H1 (cell line): ENCODE data around the gene BCL6B. TPM values are rescaled to one million over a fixed set of nuclear protein-coding genes. Genes with fewer than 3 reads are reported as not detected.

Source experiments
- CBX8 ChIP-seq: fragments of 300-800, 300-1000 bp; sonication (generic); IDR thresholded peaks from 2 replicates; pipeline ENCODE4 v1.7.1; 2016; ENCODE audit warnings: low read depth, low read length, borderline replicate concordance
- HDAC2 ChIP-seq, 2 experiments: fragments of 300-600 bp in 1 of 2; sonication (generic) in 1 of 2; IDR thresholded peaks; 2 replicates each; pipeline ENCODE4 v1.6.1; 2011 to 2012; ENCODE audit warnings: low read depth in 2 of 2, low read length in 2 of 2, mild to moderate bottlenecking in 2 of 2, moderate library complexity in 2 of 2, borderline replicate concordance in 1 of 2, inconsistent platforms in 1 of 2
- POLR2A ChIP-seq, 2 experiments: IDR thresholded peaks; 1 replicate in 1 of 2; 2 replicates in 1 of 2; pipeline ENCODE4 v1.6.1; 2011; ENCODE audit warnings: low read depth in 2 of 2, low read length in 2 of 2, mild to moderate bottlenecking in 2 of 2; ENCODE audit errors: control extremely low read depth in 1 of 2
- RFX5 ChIP-seq: IDR thresholded peaks from 2 replicates; pipeline ENCODE4 v1.6.1; 2011; ENCODE audit warnings: low read depth, low read length, improper control_type of control experiment, borderline replicate concordance
- SP2 ChIP-seq: IDR thresholded peaks from 2 replicates; pipeline ENCODE4 v1.6.1; 2012; ENCODE audit warnings: mild to moderate bottlenecking, low read length, inconsistent platforms
- SUZ12 ChIP-seq: fragments of 200-600 bp; sonication (generic); IDR thresholded peaks from 2 replicates; pipeline ENCODE4 v1.6.1; 2012; ENCODE audit warnings: mild to moderate bottlenecking, inconsistent platforms, low read length, moderate library complexity, mixed read lengths
- TEAD4 ChIP-seq: IDR thresholded peaks from 2 replicates; pipeline ENCODE4 v1.6.1; 2012; ENCODE audit warnings: low read depth, low read length, inconsistent platforms, mixed read lengths
- polyA plus RNA-seq, 7 experiments: library from polyadenylated mRNA; depleted of rRNA in 3 of 7; stranded (reverse) in 5 of 7; unstranded in 2 of 7; fragments of >200 nt in 5 of 7; fragments of 200-250 nt in 2 of 7; gene quantifications; 1 replicate in 5 of 7; 2 replicates in 1 of 7; 4 replicates in 1 of 7; pipeline versions ENCODE4 v1.2.1 to v1.2.3, GENCODE V29; 2011 to 2013; ENCODE audit warnings: missing spikeins in 2 of 7, mixed read lengths in 2 of 7
- total RNA-seq: library from RNA; stranded (reverse); fragmentation: NEBNext Ultra II Directional; extraction: Animal tissue kit (Norgen Biotek cat#: 25700); gene quantifications from 2 replicates; pipeline ENCODE4 v1.2.1, GENCODE V29; 2021

BCL6B gene
- total and polyA plus RNA-seq, 2 of the 8 experiments (the other 6 are each of a cell fraction or from before 2014, with no cell fraction given): 6.6 to 8.7 TPM

DNA sequence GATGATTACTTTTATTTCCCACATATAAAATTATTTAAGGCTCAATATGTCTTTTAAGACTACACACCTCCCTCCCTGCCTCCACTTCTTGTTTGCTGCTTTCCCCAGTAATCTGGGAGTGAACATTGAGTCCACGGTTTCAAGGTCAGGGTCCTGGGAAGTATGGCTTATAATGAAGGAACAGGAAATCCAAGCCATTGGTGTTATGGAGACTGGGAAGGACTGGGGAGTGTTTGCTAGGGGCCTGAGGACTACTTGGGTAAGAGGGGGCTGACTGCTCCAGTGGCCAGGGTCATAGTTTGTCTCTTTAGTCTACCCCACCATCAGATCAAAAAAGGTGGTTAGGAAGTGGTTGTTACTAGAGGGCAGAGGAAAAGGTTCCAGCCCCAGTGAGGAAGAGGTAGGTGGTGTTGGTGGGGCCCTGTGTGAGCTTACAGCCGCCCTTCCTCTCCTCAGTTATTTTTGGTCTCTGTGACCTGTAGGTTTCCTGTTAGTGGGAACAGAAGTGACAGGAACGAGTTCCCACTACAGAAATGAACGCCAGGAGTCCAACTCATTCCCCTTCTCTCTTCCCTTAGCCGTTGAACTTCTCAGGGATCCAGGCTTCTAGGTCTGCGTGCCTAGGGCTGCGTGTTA, 12.2 kb downstream of the BCL6B start (continued):
- no peak for TF ChIP-seq SUZ12
- no peak for TF ChIP-seq SP2
- no peak for TF ChIP-seq TEAD4
- no peak for TF ChIP-seq CBX8
- TF ChIP-seq HDAC2 (IDR thresholded peaks at IDR 0.05; ENCODE audit: borderline replicate concordance in 1 of 2, low read depth in 2 of 2, low read length in 2 of 2): no peak
- no peak for TF ChIP-seq RFX5
- TF ChIP-seq POLR2A (IDR thresholded peaks at IDR 0.05; ENCODE audit: control extremely low read depth in 1 of 2, low read depth in 2 of 2, low read length in 2 of 2): no peak
- TF ChIP-seq, all 59 proteins: peak for 0
